OCI-LY3 (cell line): ENCODE results near the gene LRPAP1.
"Not testable (repeated sequence)": the region's sequence is repeated elsewhere in the genome, so short reads cannot be mapped to it uniquely, and the experiment has no call there.

ENCODE experiments used
- H2AFZ ChIP-seq: fragments of 200-600, 300-600 bp; shearing (Covaris generic); 2 replicates; pipeline ENCODE4 v1.6.0; 2014; ENCODE audit warnings: antibody characterized with exemption, low read depth, low read length
- H3K27ac ChIP-seq: fragments of 200-600, 300-600 bp; sonication (generic); 2 replicates; pipeline ENCODE4 v1.5.1; 2014; ENCODE audit warnings: mild to moderate bottlenecking, low read length, moderate library complexity, mixed read lengths
- H3K27me3 ChIP-seq: fragments of 200-600, 300-600 bp; sonication (generic); 2 replicates; pipeline ENCODE4 v1.6.1; 2014; ENCODE audit warnings: low read depth, low read length, mixed read lengths
- H3K36me3 ChIP-seq: fragments of 200-600, 300-600 bp; sonication (generic); replicated peaks from 2 replicates; pipeline ENCODE3; 2014; ENCODE audit warnings: low read depth, low read length, mixed read lengths
- H3K4me1 ChIP-seq: fragments of 300-600, 200-600 bp; sonication (generic); 2 replicates; pipeline ENCODE4 v1.6.1; 2014; ENCODE audit warnings: low read length, mixed read lengths
- H3K4me2 ChIP-seq: fragments of 200-600, 300-600 bp; sonication (generic); 2 replicates; pipeline ENCODE4 v1.6.1; 2014; ENCODE audit warnings: low read length, mixed read lengths
- H3K4me3 ChIP-seq: fragments of 300-600, 200-600 bp; sonication (generic); 2 replicates; pipeline ENCODE4 v1.5.1; 2014; ENCODE audit warnings: antibody characterized with exemption, mild to moderate bottlenecking, low read length, moderate library complexity
- H3K79me2 ChIP-seq: fragments of 300-600, 200-600 bp; shearing (Covaris generic); 2 replicates; pipeline ENCODE4 v1.6.1; 2014; ENCODE audit warnings: mild to moderate bottlenecking, low read length, mixed read lengths
- H3K9ac ChIP-seq: fragments of 300-600, 200-600 bp; shearing (Covaris generic); 2 replicates; pipeline ENCODE4 v1.6.0; 2014; ENCODE audit warnings: mild to moderate bottlenecking, low read length, moderate library complexity
- H3K9me3 ChIP-seq: fragments of 200-600, 300-600 bp; shearing (Covaris generic); 2 replicates; pipeline ENCODE4 v1.6.1; 2014; ENCODE audit warnings: low read length, mixed read lengths; ENCODE audit not compliant: insufficient read depth
- H4K20me1 ChIP-seq: fragments of 200-600, 300-600 bp; sonication (generic); 2 replicates; pipeline ENCODE4 v1.6.1; 2016; ENCODE audit warnings: low read length, mixed read lengths; ENCODE audit not compliant: insufficient read depth
- EZH2phosphoT487 ChIP-seq: fragments of 200-600 bp; shearing (Covaris generic); IDR thresholded peaks from 2 replicates; pipeline ENCODE4 v1.6.1; 2018; ENCODE audit warnings: antibody characterized with exemption, mixed run types, low read depth
- TF ChIP-seq, protein P1 (sequence below): fragments of 200-600, 300-600 bp; sonication (generic); IDR thresholded peaks from 2 replicates; pipeline ENCODE4 v1.5.1; 2014; ENCODE audit warnings: antibody characterized with exemption, low read length, low read depth

The LRPAP1 gene

DNA sequence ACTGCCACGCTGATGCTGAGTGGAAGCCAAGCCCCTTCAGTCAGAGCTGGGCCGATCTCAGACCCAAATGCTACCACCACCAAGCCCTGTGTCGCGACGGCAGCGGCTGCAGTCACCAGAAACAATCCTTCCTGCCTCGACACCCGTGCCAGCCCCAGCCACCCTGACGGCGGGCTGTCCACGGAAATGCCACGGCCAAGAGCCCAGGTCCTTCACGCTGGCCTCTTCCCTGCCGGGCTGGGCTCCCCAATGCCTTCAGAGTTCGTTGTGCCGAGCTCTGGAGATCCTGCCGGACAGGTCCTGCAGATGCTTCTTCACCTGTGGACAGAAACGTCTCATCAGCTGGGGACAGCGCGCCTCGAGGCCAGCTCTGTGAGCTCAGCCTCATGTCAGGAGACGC lies 19.5 kb downstream of the LRPAP1 start:
- Histone ChIP-seq H3K79me2 (no peaks in the 10 kb centered on the region), H3K4me2 (no peak overlapping the region), H3K9me3 (no peaks in the 10 kb centered on the region), H4K20me1 (no peaks in the 10 kb centered on the region), H3K4me1 (no peaks in the 10 kb centered on the region), H3K27me3 (no peaks in the 10 kb centered on the region), H3K27ac (no peak overlapping the region), H3K36me3 (peaks cover 62% of the 10 kb centered on the region), H2AFZ (no peak overlapping the region), H3K9ac (no peak overlapping the region), H3K4me3 (no peak overlapping the region)
- TF ChIP-seq EZH2phosphoT487 = no peak
- TF ChIP-seq, protein P1, sequence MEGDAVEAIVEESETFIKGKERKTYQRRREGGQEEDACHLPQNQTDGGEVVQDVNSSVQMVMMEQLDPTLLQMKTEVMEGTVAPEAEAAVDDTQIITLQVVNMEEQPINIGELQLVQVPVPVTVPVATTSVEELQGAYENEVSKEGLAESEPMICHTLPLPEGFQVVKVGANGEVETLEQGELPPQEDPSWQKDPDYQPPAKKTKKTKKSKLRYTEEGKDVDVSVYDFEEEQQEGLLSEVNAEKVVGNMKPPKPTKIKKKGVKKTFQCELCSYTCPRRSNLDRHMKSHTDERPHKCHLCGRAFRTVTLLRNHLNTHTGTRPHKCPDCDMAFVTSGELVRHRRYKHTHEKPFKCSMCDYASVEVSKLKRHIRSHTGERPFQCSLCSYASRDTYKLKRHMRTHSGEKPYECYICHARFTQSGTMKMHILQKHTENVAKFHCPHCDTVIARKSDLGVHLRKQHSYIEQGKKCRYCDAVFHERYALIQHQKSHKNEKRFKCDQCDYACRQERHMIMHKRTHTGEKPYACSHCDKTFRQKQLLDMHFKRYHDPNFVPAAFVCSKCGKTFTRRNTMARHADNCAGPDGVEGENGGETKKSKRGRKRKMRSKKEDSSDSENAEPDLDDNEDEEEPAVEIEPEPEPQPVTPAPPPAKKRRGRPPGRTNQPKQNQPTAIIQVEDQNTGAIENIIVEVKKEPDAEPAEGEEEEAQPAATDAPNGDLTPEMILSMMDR = no peak

DNA sequence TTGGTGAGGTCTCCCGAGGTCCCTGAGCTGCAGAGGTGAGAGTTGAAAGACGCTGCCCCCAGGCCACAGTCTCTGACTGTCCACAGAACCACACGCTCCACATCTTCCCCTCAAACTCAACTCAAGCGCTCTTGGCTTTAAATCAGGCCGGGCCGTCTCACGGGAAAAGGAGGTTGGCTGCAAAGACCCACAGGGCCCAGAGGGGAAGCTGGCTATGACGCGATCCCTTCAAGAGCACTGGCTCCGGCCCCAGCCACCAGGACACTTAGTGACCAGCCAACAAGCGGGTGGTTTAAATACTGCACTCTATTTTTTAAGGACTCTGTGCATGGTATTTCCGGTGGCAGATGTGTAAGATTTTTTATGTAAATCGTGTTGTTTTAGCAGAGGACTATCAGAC lies 19.9 kb downstream of the LRPAP1 start:
- Histone ChIP-seq H3K4me3 (no peak overlapping the region), H3K27ac (no peak overlapping the region), H2AFZ (no peak overlapping the region), H4K20me1 (no peaks in the 10 kb centered on the region), H3K9me3 (no peaks in the 10 kb centered on the region), H3K79me2 (no peaks in the 10 kb centered on the region), H3K4me1 (no peaks in the 10 kb centered on the region), H3K4me2 (no peak overlapping the region), H3K27me3 (no peaks in the 10 kb centered on the region), H3K9ac (no peak overlapping the region), H3K36me3 (peaks cover 66% of the 10 kb centered on the region)
- TF ChIP-seq EZH2phosphoT487 = no peak
- TF ChIP-seq, protein P1 = no peak

DNA sequence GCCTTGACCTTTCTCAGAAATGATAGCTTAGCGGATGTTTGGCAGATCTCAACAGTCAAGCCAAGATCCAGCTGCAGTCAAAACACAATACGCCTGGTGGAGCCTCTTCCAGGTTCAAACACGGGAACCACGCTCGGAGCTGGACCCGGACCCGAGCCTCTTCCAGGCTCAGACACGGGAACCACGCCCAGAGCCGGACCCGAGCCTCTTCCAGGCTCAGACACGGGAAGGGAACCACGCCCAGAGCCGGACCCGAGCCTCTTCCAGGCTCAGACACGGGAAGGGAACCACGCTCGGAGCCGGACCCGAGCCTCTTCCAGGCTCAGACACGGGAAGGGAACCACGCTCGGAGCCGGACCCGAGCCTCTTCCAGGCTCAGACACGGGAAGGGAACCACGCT lies 20.6 kb downstream of the LRPAP1 start:
- not testable (repeated sequence) for H3K9ac ChIP-seq, H4K20me1 ChIP-seq, H3K4me1 ChIP-seq, H3K4me2 ChIP-seq, H3K79me2 ChIP-seq, H3K27ac ChIP-seq, H3K27me3 ChIP-seq, H3K9me3 ChIP-seq, H3K4me3 ChIP-seq, H2AFZ ChIP-seq
- peaks cover 67% of the 10 kb centered on the region for H3K36me3 ChIP-seq

DNA sequence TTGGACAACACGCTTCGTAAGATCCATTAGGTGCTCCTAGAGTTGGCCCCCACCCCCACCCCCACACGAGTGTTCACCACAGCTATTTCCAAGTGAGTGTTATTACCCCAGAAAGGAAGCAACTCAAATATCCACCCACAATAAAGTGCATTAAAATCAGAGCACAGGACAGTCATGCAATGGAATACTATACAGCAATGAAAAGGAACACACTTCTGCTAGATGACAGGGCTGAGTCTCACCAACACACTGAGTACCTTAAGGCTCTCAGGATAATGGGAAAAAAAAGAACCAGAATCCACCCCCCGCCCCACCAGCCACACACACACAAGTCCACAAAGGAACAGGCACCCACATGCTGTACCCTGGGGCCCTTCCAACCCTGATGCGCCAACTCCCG lies 21.0 kb downstream of the LRPAP1 start:
- Histone ChIP-seq H3K4me2 (no peak overlapping the region), H4K20me1 (no peaks in the 10 kb centered on the region), H3K27me3 (no peaks in the 10 kb centered on the region), H3K9me3 (no peaks in the 10 kb centered on the region), H3K4me3 (no peak overlapping the region), H3K79me2 (no peaks in the 10 kb centered on the region), H2AFZ (no peak overlapping the region), H3K9ac (no peak overlapping the region), H3K27ac (no peak overlapping the region), H3K4me1 (no peaks in the 10 kb centered on the region), H3K36me3 (peaks cover 63% of the 10 kb centered on the region)
- TF ChIP-seq, protein P1 = no peak
- no peak for TF ChIP-seq EZH2phosphoT487

DNA sequence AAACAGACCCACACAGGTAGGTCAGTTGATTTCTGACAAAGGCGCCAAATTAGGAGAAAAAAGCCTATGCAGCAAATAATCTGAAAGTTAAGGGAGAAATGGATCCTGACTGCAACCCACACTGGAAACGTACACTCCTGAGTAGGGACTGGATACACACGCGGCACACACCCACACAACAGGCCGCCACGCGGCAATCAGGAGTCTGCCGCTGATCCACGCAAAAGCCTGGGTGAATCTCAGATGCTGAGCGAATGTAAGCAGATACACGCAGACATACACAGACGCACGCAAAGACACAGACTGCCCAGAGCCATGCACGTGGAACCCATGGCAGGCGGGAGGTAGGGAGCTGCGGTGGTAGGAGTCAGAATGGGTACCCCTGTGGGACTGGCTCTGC lies 21.7 kb downstream of the LRPAP1 start:
- Histone ChIP-seq H3K36me3 (peaks cover 56% of the 10 kb centered on the region), H4K20me1 (no peaks in the 10 kb centered on the region), H2AFZ (no peak overlapping the region), H3K9me3 (no peaks in the 10 kb centered on the region), H3K4me1 (no peaks in the 10 kb centered on the region), H3K4me2 (no peak overlapping the region), H3K79me2 (no peaks in the 10 kb centered on the region), H3K4me3 (no peak overlapping the region), H3K9ac (no peak overlapping the region), H3K27ac (no peak overlapping the region), H3K27me3 (no peaks in the 10 kb centered on the region)
- no peak for TF ChIP-seq EZH2phosphoT487
- TF ChIP-seq, protein P1 = no peak
